B cell (primary cell): ENCODE results near the gene COL26A1.

Experiments
- EZH2 ChIP-seq: IDR thresholded peaks from 2 replicates; pipeline ENCODE4 v1.6.1; 2012; ENCODE audit warnings: borderline replicate concordance, low read depth, mild to moderate bottlenecking, moderate library complexity, low read length; ENCODE audit not compliant: insufficient read depth, poor library complexity, severe bottlenecking
- TF ChIP-seq, protein P1 (sequence below): fragments of 200-600 bp; IDR thresholded peaks from one replicate; pipeline ENCODE4 v1.8.0; 2022; ENCODE audit warnings: antibody characterized with exemption, mild to moderate bottlenecking

DNA sequence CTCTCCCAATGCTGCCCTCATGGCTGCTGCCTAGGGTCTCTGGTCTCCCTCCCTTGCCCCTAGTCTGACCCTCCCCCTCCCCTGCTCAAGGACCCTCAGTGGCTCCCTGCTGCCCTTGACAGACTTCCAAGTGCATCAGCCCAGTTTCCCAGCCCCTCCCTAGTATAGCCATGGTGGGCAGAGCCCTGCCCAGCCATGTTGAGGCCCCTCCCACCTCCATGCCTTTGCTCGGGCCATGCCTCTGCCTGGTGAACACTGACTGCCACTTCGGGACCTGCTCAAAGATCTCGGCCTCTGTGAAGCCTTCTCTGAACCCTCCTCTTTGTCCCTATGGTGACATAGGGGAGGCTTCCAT, 193.2 kb downstream of the COL26A1 start:
- TF ChIP-seq, protein P1, sequence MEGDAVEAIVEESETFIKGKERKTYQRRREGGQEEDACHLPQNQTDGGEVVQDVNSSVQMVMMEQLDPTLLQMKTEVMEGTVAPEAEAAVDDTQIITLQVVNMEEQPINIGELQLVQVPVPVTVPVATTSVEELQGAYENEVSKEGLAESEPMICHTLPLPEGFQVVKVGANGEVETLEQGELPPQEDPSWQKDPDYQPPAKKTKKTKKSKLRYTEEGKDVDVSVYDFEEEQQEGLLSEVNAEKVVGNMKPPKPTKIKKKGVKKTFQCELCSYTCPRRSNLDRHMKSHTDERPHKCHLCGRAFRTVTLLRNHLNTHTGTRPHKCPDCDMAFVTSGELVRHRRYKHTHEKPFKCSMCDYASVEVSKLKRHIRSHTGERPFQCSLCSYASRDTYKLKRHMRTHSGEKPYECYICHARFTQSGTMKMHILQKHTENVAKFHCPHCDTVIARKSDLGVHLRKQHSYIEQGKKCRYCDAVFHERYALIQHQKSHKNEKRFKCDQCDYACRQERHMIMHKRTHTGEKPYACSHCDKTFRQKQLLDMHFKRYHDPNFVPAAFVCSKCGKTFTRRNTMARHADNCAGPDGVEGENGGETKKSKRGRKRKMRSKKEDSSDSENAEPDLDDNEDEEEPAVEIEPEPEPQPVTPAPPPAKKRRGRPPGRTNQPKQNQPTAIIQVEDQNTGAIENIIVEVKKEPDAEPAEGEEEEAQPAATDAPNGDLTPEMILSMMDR = no peak
- TF ChIP-seq EZH2 = no peak
